Lower leg skin (tissue), 3 donors: ENCODE data around the gene TTC7B.

Source experiments
- POLR2A ChIP-seq, 2 donors: fragments of 450-650 bp; IDR thresholded peaks; one replicate each; pipeline ENCODE4 v1.6.1; 2016 to 2017; ENCODE audit warnings: antibody characterized with exemption in 2 of 2, mild to moderate bottlenecking in 1 of 2, moderate library complexity in 1 of 2
- TF ChIP-seq, protein P1 (sequence below), 3 donors: fragments of 450-650 bp; IDR thresholded peaks; one replicate each; pipeline ENCODE4 v1.5.1; 2016; ENCODE audit warnings: antibody characterized with exemption in 3 of 3, mild to moderate bottlenecking in 3 of 3, moderate library complexity in 2 of 3

DNA sequence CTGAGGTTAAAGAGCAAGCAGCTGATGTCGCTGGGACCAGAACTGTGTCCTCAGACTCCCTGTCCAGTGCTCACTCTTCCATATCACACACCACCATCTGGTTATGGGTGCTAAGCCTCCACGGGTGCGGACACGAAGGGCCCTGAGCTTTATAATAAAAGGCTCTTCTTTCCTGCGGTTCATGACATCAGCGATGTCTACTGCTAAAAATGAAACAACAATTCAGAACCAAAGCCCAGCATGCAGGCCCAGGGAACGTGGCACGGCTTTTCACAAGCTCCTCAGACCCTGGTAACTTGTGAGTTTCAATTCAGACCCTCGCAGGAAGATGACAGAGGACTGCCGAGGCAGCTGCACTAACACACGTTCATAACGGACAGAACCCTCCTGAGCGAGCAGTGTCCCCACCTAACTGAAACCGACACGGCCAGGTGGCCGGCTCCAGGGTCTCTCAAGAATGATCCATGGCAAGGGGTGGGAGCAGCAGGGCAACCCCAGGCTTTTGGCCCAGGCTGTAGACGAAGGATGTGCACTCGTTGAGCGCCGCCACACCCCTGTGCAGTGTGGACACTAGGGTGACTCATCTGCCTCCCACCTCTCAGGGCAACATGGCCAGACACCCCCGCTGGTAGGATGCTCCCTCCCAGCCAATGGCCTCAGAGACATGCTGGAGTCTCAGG, 239.1 kb downstream of the TTC7B start:
- TF ChIP-seq, protein P1, sequence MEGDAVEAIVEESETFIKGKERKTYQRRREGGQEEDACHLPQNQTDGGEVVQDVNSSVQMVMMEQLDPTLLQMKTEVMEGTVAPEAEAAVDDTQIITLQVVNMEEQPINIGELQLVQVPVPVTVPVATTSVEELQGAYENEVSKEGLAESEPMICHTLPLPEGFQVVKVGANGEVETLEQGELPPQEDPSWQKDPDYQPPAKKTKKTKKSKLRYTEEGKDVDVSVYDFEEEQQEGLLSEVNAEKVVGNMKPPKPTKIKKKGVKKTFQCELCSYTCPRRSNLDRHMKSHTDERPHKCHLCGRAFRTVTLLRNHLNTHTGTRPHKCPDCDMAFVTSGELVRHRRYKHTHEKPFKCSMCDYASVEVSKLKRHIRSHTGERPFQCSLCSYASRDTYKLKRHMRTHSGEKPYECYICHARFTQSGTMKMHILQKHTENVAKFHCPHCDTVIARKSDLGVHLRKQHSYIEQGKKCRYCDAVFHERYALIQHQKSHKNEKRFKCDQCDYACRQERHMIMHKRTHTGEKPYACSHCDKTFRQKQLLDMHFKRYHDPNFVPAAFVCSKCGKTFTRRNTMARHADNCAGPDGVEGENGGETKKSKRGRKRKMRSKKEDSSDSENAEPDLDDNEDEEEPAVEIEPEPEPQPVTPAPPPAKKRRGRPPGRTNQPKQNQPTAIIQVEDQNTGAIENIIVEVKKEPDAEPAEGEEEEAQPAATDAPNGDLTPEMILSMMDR (IDR thresholded peaks at IDR 0.05), result no peak
- no peak for TF ChIP-seq POLR2A (IDR thresholded peaks at IDR 0.05)
